Sigmoid colon (tissue), 7 donors: ENCODE measurements around the gene ZFP28. TPM values are rescaled to one million over a fixed set of nuclear protein-coding genes. Genes with fewer than 3 reads are reported as not detected.

ENCODE experiments used
- DNase-seq: peaks from one replicate; pipeline ENCODE4 v3.0.0-alpha.2; 2019
- H3K27ac ChIP-seq, 4 donors: fragments of 200-600 bp; sonication (generic); one replicate each; pipeline ENCODE4 v1.5.1; 2016 to 2019; ENCODE audit warnings: mild to moderate bottlenecking in 1 of 4
- H3K27me3 ChIP-seq, 3 donors: fragments of 200-600 bp; sonication (generic); one replicate each; pipeline ENCODE4 v1.5.1; 2019; ENCODE audit warnings: mild to moderate bottlenecking in 1 of 3
- H3K36me3 ChIP-seq, 4 donors: fragments of 200-600 bp; sonication (generic); one replicate each; pipeline ENCODE4 v1.5.1; 2016 to 2019
- H3K4me1 ChIP-seq, 4 donors: fragments of 200-600 bp; sonication (generic); one replicate each; pipeline ENCODE4 v1.5.1; 2017 to 2019
- H3K4me3 ChIP-seq, 4 donors: fragments of 200-600 bp; sonication (generic); one replicate each; pipeline ENCODE4 v1.5.1; 2017 to 2019; ENCODE audit warnings: mild to moderate bottlenecking in 2 of 4, moderate library complexity in 1 of 4
- H3K9me3 ChIP-seq, 4 donors: fragments of 200-600 bp in 3 of 4; sonication (generic) in 3 of 4; one replicate each; pipeline versions ENCODE4 v1.5.1 to v1.6.1; 2013 to 2019
- CTCF ChIP-seq, 4 experiments: fragments of 450-650 bp in 3 of 4; fragments of 200-600 bp in 1 of 4; IDR thresholded peaks; one replicate each; pipeline ENCODE4 v1.5.1; 2016 to 2019; ENCODE audit warnings: antibody characterized with exemption in 4 of 4, mild to moderate bottlenecking in 3 of 4, moderate library complexity in 2 of 4
- EP300 ChIP-seq, 4 donors: sonication (generic); formaldehyde crosslinking; IDR thresholded peaks; one replicate each; pipeline ENCODE4 v1.6.1; 2017; ENCODE audit warnings: antibody characterized with exemption in 4 of 4
- POLR2A ChIP-seq, 2 donors: fragments of 450-650 bp; IDR thresholded peaks; one replicate each; pipeline ENCODE4 v1.6.1; 2016; ENCODE audit warnings: antibody characterized with exemption in 2 of 2, mild to moderate bottlenecking in 2 of 2, moderate library complexity in 2 of 2
- POLR2AphosphoS5 ChIP-seq, 4 donors: sonication (generic); formaldehyde crosslinking; IDR thresholded peaks; one replicate each; pipeline ENCODE4 v1.6.1; 2017; ENCODE audit warnings: antibody characterized with exemption in 4 of 4
- WGBS, 2 donors: extraction: QIAGEN DNeasy Blood & Tissue Kit; methylation state at CpG; one replicate each; pipeline ENCODE4 v1.1.7; 2013; 5-methylcytosine and 5-hydroxymethylcytosine counted together
- intact Hi-C: fragments of 100-400 bp; cut with DNase I; formaldehyde crosslinking; loops from one replicate; pipeline ENCODE4 v1.15.1; 2023
- polyA plus RNA-seq, 3 donors: library from polyadenylated mRNA; stranded (reverse); fragments of 200-250 nt; gene quantifications; one replicate each; pipeline ENCODE4 v1.2.3, GENCODE V29; 2013
- total RNA-seq, 4 donors: library from RNA; depleted of rRNA; stranded (reverse); fragments of >200 nt; gene quantifications; one replicate each; pipeline ENCODE4 v1.1.0, GENCODE V29; 2016
- donor health status: healthy with polysubstance abuse.
- donor health status: Bipolar disorder and iron deficiency.
- donor health status: healthy.

ZFP28 gene
- total and polyA plus RNA-seq, 7 donors: 1.2 to 11.2 (median 9.6) TPM

GRCh38 chr19:56577719-56578602, 39.2 kb downstream of the ZFP28 start:
- Histone ChIP-seq H3K27me3 (no peaks in the 10 kb centered on the region), H3K27ac (no peak overlapping the region), H3K4me1 (no peaks in the 10 kb centered on the region), H3K36me3 (peaks cover 11 to 87% (median 42%) of the 10 kb centered on the region in 4 donors), H3K4me3 (no peak overlapping the region), H3K9me3 (peaks cover 37 to 93% (median 74%) of the 10 kb centered on the region in 4 donors)
- intact Hi-C loops: no loop called here
- no peak for TF ChIP-seq POLR2AphosphoS5 (IDR thresholded peaks at IDR 0.05)
- no peak for TF ChIP-seq CTCF (IDR thresholded peaks at IDR 0.05)
- TF ChIP-seq POLR2A (IDR thresholded peaks at IDR 0.05): no peak
- TF ChIP-seq EP300 (IDR thresholded peaks at IDR 0.05): no peak
- no peak for DNase-seq
- 96 to 98% methylated on average over 11 of the region's 11 CpGs for WGBS, 2 donors

- intact Hi-C loops: loop anchor here (2.0 to 10.0 kb wide), 2 partner anchors 28 to 200 kb away; partner anchors contain the start of genes ZNF470 and ZNF582
- Histone ChIP-seq H3K27ac (peak overlapping the region in 3 of 4 donors; percentile 78 to 80 (median 80)), H3K9me3 (peaks cover 0 to 4% (median 0%) of the 10 kb centered on the region in 4 donors), H3K4me3 (peak overlapping the region in 3 of 4 donors; percentile 80 to 100 (median 97)), H3K36me3 (peaks cover 0 to 5% (median 0%) of the 10 kb centered on the region in 4 donors), H3K4me1 (peaks cover 0 to 19% (median 8%) of the 10 kb centered on the region in 4 donors), H3K27me3 (no peaks in the 10 kb centered on the region)
- WGBS, 2 donors: 61 to 64% methylated on average over 4 of the region's 4 CpGs
- TF ChIP-seq POLR2A (IDR thresholded peaks at IDR 0.05) (no peak), CTCF (IDR thresholded peaks at IDR 0.05) (no peak), EP300 (IDR thresholded peaks at IDR 0.05) (no peak), POLR2AphosphoS5 (IDR thresholded peaks at IDR 0.05) (no peak)
- DNase-seq: no peak
Measured at GRCh38 chr19:56594446-56594782, 55.7 kb downstream of the ZFP28 start.

GRCh38 chr19:56594783-56595547, 56.2 kb downstream of the ZFP28 start, which contains the start of gene ZNF71:
ZNF71 (plus strand) TSS chr19:56595302; CDS start chr19:56601559, 6,257 bp downstream.
- peaks cover 0 to 19% (median 8%) of the 10 kb centered on the region in 4 donors for H3K4me1 ChIP-seq
- intact Hi-C loops: loop anchor here (2.0 to 10.0 kb wide), 4 partner anchors 28 to 200 kb away; partner anchors contain the start of genes ZNF470, ZNF582, ZNF667 and ZNF835
- peak within 1 kb of the TSS; percentile 71 to 80 (median 79) for H3K27ac ChIP-seq
- H3K27me3 ChIP-seq: no peaks in the 10 kb centered on the region
- peak; percentile 93 for DNase-seq
- peak within 1 kb of the TSS; percentile 80 to 100 (median 90) for H3K4me3 ChIP-seq
- peaks cover 0 to 5% (median 0%) of the 10 kb centered on the region in 4 donors for H3K36me3 ChIP-seq
- peaks cover 0 to 4% (median 0%) of the 10 kb centered on the region in 4 donors for H3K9me3 ChIP-seq
- peak; percentile 41 to 69 (median 59) for TF ChIP-seq POLR2AphosphoS5 (IDR thresholded peaks at IDR 0.05)
- no peak for TF ChIP-seq CTCF (IDR thresholded peaks at IDR 0.05)
- no peak for TF ChIP-seq POLR2A (IDR thresholded peaks at IDR 0.05)
- WGBS, 2 donors: 1% methylated on average over 52 of the region's 52 CpGs

GRCh38 chr19:56595548-56595899, 56.8 kb downstream of the ZFP28 start:
- peak overlapping the region; percentile 80 to 100 (median 90) for H3K4me3 ChIP-seq
- TF ChIP-seq CTCF (IDR thresholded peaks at IDR 0.05) (no peak), POLR2AphosphoS5 (IDR thresholded peaks at IDR 0.05) (no peak), POLR2A (IDR thresholded peaks at IDR 0.05) (no peak), EP300 (IDR thresholded peaks at IDR 0.05) (no peak)
- peaks cover 0 to 4% (median 0%) of the 10 kb centered on the region in 4 donors for H3K9me3 ChIP-seq
- WGBS, 2 donors: 1% methylated on average over 4 of the region's 4 CpGs
- H3K36me3 ChIP-seq: peaks cover 0 to 5% (median under 1%) of the 10 kb centered on the region in 4 donors
- H3K4me1 ChIP-seq: peaks cover 0 to 19% (median 8%) of the 10 kb centered on the region in 4 donors
- DNase-seq: no peak
- intact Hi-C loops: loop anchor here (2.0 to 10.0 kb wide), 4 partner anchors 29 to 201 kb away; partner anchors contain the start of genes ZNF470, ZNF582, ZNF667 and ZNF835
- no peaks in the 10 kb centered on the region for H3K27me3 ChIP-seq
- H3K27ac ChIP-seq: peak overlapping the region; percentile 71 to 80 (median 79)
